GM03348 (cell line): ENCODE measurements around the gene PASK.
"Not testable (repeated sequence)": the region's sequence is repeated elsewhere in the genome, so short reads cannot be mapped to it uniquely, and the experiment has no call there.

Experiments used
- DNase-seq: peaks from one replicate; pipeline ENCODE4 v3.0.0; 2012; ENCODE audit warnings: low spot score

Gene PASK

GRCh38 chr2:241148891-241149674 lies at the start of gene PASK:
TSS of gene PASK (minus strand) at chr2:241149472. CDS start at chr2:241143032, 6,440 bp downstream.
- peak; percentile 96 for DNase-seq

GRCh38 chr2:241198381-241199279 lies 49.4 kb upstream of the PASK start:
- DNase-seq = no peak

- DNase-seq = no peak
These were observed 48.7 kb upstream of the PASK start for GRCh38 chr2:241197947-241198346.

GRCh38 chr2:241197246-241197645 lies 48.0 kb upstream of the PASK start:
- not testable (repeated sequence) for DNase-seq

GRCh38 chr2:241195506-241196130 lies 46.3 kb upstream of the PASK start:
- DNase-seq = no peak

GRCh38 chr2:241194811-241195210 lies 45.5 kb upstream of the PASK start:
- no peak for DNase-seq

- no peak for DNase-seq
These were observed 44.0 kb upstream of the PASK start for GRCh38 chr2:241193271-241193670.

- DNase-seq = no peak
These were observed 41.8 kb upstream of the PASK start for GRCh38 chr2:241191081-241191480.

GRCh38 chr2:241190291-241190981 lies 41.2 kb upstream of the PASK start:
- DNase-seq = no peak

- no peak for DNase-seq
These were observed 40.6 kb upstream of the PASK start for GRCh38 chr2:241189856-241190201.

- no peak for DNase-seq
These were observed 40.0 kb upstream of the PASK start for GRCh38 chr2:241189093-241189855.

- DNase-seq = no peak
These were observed 39.3 kb upstream of the PASK start, which contains the start of gene ANO7 for GRCh38 chr2:241188361-241189092. TSS of gene ANO7 (plus strand) at chr2:241188677. CDS start at chr2:241190064, 1,387 bp downstream.

- DNase-seq = no peak
These were observed 38.6 kb upstream of the PASK start for GRCh38 chr2:241187918-241188234.

- no peak for DNase-seq
These were observed 38.0 kb upstream of the PASK start for GRCh38 chr2:241187101-241187917.

GRCh38 chr2:241185961-241186360 lies 36.7 kb upstream of the PASK start:
- DNase-seq = no peak

GRCh38 chr2:241184901-241185300 lies 35.6 kb upstream of the PASK start:
- no peak for DNase-seq

- DNase-seq = no peak
These were observed 33.9 kb upstream of the PASK start for GRCh38 chr2:241183221-241183620.

GRCh38 chr2:241182531-241183133 lies 33.4 kb upstream of the PASK start:
- DNase-seq = no peak

- DNase-seq = no peak
These were observed 32.9 kb upstream of the PASK start for GRCh38 chr2:241182126-241182525.
